ENCODE measurements around the gene HARBI1. TPM values are rescaled to one million over a fixed set of nuclear protein-coding genes. Genes with fewer than 3 reads are reported as not detected.

HARBI1 gene
- total RNA-seq, 1 experiment from 2014 or later: 7.6 TPM

DNA sequence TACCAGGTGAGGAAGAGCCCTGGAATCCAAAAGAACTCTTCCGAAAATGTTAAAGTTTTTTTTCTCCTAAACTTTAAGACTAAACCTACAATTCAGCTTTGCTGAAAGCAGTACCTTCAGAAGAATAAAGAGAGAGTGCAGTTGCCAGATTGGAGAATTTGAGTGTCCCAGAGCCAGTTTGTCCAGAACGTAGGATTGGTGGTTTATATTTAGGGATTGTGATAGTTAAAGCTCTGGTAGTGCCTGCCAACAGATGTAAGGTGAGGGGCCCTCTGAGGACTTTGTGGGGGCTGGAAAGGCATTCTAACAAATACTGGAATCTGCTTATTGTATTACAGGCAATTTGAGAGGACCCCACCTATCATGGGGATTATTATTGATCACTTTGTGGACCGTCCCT lies 40.2 kb upstream of the HARBI1 start:
- Mint-ChIP-seq H3K4me1 (ENCODE audit: low read depth, unreplicated experiment) (no peaks in the 10 kb centered on the region), H3K9me3 (ENCODE audit: unreplicated experiment) (no peaks in the 10 kb centered on the region), H3K27ac (ENCODE audit: unreplicated experiment) (no peak overlapping the region), H3K36me3 (ENCODE audit: insufficient read depth, unreplicated experiment) (peaks cover 67% of the 10 kb centered on the region), H3K4me3 (ENCODE audit: unreplicated experiment) (no peak overlapping the region), H3K27me3 (ENCODE audit: insufficient read depth, unreplicated experiment) (no peaks in the 10 kb centered on the region)
- no peak for DNase-seq
- Histone ChIP-seq H3K4me1 (no peaks in the 10 kb centered on the region), H3K27me3 (replicated peaks; ENCODE audit: control insufficient read depth, insufficient read depth, low read length) (no peaks in the 10 kb centered on the region), H3K36me3 (ENCODE audit: control insufficient read depth, insufficient read depth, low read length) (peaks cover 3% of the 10 kb centered on the region), H3K9me3 (no peaks in the 10 kb centered on the region), H3K4me3 (ENCODE audit: low read depth, low read length) (no peak overlapping the region)
- CTCF ChIA-PET: no interaction called here
- intact Hi-C loops (cut with micrococcal nuclease; ENCODE audit: unreplicated experiment): no loop called here
- POLR2A ChIA-PET: no interaction called here
- BruUV-seq (replicated peaks): no TSS peak
- TF ChIP-seq, protein P1, sequence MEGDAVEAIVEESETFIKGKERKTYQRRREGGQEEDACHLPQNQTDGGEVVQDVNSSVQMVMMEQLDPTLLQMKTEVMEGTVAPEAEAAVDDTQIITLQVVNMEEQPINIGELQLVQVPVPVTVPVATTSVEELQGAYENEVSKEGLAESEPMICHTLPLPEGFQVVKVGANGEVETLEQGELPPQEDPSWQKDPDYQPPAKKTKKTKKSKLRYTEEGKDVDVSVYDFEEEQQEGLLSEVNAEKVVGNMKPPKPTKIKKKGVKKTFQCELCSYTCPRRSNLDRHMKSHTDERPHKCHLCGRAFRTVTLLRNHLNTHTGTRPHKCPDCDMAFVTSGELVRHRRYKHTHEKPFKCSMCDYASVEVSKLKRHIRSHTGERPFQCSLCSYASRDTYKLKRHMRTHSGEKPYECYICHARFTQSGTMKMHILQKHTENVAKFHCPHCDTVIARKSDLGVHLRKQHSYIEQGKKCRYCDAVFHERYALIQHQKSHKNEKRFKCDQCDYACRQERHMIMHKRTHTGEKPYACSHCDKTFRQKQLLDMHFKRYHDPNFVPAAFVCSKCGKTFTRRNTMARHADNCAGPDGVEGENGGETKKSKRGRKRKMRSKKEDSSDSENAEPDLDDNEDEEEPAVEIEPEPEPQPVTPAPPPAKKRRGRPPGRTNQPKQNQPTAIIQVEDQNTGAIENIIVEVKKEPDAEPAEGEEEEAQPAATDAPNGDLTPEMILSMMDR (IDR thresholded peaks at IDR 0.05; ENCODE audit: insufficient read depth in 1 of 2, low read depth in 1 of 2, low read length in 1 of 2, severe bottlenecking in 1 of 2, unreplicated experiment in 1 of 2): no peak

DNA sequence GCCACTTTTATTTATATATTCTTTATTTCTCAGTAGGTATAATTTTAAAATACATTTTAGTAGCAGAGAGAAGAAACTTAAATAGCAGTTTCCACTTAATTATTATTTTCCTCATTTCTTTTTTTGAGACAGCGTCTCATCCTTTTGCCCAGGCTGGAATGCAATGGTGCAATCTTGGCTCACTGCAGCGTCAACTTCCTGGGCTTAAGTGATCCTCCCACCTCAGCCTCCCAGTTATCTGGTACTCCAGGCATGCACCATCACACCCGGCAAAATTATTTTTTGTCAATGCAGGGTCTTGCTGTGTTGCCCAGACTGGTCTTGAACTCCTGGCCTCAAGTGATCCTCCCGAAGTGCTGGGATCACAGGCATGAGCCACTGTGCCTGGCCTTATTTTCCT lies 38.6 kb upstream of the HARBI1 start:
- Histone ChIP-seq H3K27me3 (replicated peaks; ENCODE audit: control insufficient read depth, insufficient read depth, low read length) (no peaks in the 10 kb centered on the region), H3K9me3 (no peaks in the 10 kb centered on the region), H3K36me3 (ENCODE audit: control insufficient read depth, insufficient read depth, low read length) (peaks cover 3% of the 10 kb centered on the region), H3K4me3 (ENCODE audit: low read depth, low read length) (no peak overlapping the region), H3K4me1 (no peaks in the 10 kb centered on the region)
- H3K27me3 Mint-ChIP-seq (ENCODE audit: insufficient read depth, unreplicated experiment): no peaks in the 10 kb centered on the region
- POLR2A ChIA-PET: no interaction called here
- H3K4me1 Mint-ChIP-seq (ENCODE audit: low read depth, unreplicated experiment): no peaks in the 10 kb centered on the region
- TF ChIP-seq, protein P1 (IDR thresholded peaks at IDR 0.05; ENCODE audit: insufficient read depth in 1 of 2, low read depth in 1 of 2, low read length in 1 of 2, severe bottlenecking in 1 of 2, unreplicated experiment in 1 of 2): no peak
- H3K4me3 Mint-ChIP-seq (ENCODE audit: unreplicated experiment): no peak overlapping the region
- no peak for DNase-seq
- no peak overlapping the region for H3K27ac Mint-ChIP-seq (ENCODE audit: unreplicated experiment)
- no peaks in the 10 kb centered on the region for H3K9me3 Mint-ChIP-seq (ENCODE audit: unreplicated experiment)
- BruUV-seq (replicated peaks): no TSS peak
- intact Hi-C loops (cut with micrococcal nuclease; ENCODE audit: unreplicated experiment): no loop called here
- H3K36me3 Mint-ChIP-seq (ENCODE audit: insufficient read depth, unreplicated experiment): peaks cover 60% of the 10 kb centered on the region
- CTCF ChIA-PET: no interaction called here

DNA sequence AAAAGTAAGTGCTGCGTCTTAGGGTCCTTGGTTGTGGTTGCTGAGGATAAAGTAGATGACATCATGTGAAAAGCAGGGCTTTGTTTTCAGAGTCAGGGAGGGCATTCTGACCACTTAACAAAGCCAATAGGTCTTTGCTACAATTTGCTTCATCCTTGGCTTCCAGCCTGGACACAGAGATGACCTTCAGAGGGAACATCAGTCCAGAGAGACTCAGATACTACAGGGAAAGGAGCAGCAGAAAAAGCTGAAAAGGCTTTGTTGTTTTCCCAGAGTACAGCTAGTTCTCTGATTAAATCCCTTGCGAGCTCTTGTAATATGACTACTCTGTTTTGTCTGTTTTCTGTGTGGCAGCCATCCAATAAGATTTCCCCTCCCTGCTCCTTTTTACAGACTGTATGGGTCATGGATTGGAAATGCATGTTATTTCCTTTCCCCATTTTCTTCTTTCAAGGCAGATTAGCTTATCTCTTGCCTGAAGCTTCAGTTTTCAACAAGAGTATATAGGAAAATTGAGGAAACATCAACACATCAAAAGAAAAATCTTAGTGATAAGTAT lies 32.2 kb upstream of the HARBI1 start:
- TF ChIP-seq, protein P1 (IDR thresholded peaks at IDR 0.05; ENCODE audit: insufficient read depth in 1 of 2, low read depth in 1 of 2, low read length in 1 of 2, severe bottlenecking in 1 of 2, unreplicated experiment in 1 of 2): no peak
- BruUV-seq (replicated peaks): no TSS peak
- H3K4me3 ChIP-seq (ENCODE audit: low read depth, low read length): no peak overlapping the region
- CTCF ChIA-PET: no interaction called here
- intact Hi-C loops (cut with micrococcal nuclease; ENCODE audit: unreplicated experiment): no loop called here
- peaks cover 43% of the 10 kb centered on the region for H3K36me3 Mint-ChIP-seq (ENCODE audit: insufficient read depth, unreplicated experiment)
- no peaks in the 10 kb centered on the region for H3K27me3 Mint-ChIP-seq (ENCODE audit: insufficient read depth, unreplicated experiment)
- no peaks in the 10 kb centered on the region for H3K4me1 Mint-ChIP-seq (ENCODE audit: low read depth, unreplicated experiment)
- no peaks in the 10 kb centered on the region for H3K27me3 ChIP-seq (replicated peaks; ENCODE audit: control insufficient read depth, insufficient read depth, low read length)
- H3K36me3 ChIP-seq (ENCODE audit: control insufficient read depth, insufficient read depth, low read length): peaks cover 3% of the 10 kb centered on the region; the same call in 1 of the 2 replicates
- no peak overlapping the region for H3K27ac Mint-ChIP-seq (ENCODE audit: unreplicated experiment)
- H3K9me3 ChIP-seq: no peaks in the 10 kb centered on the region
- H3K9me3 Mint-ChIP-seq (ENCODE audit: unreplicated experiment): no peaks in the 10 kb centered on the region
- H3K4me1 ChIP-seq: no peaks in the 10 kb centered on the region
- no peak overlapping the region for H3K4me3 Mint-ChIP-seq (ENCODE audit: unreplicated experiment)
- POLR2A ChIA-PET: no interaction called here
- no peak for DNase-seq
